Iris pigment epithelial cell (primary cell): Measurements from ENCODE around the gene RALGAPA2.
A peak's percentile ranks its signal among the peaks of the same experiment; 100 is the strongest.

Source experiments
- DNase-seq: peaks from one replicate; pipeline ENCODE4 v3.0.0-alpha.2; 2011; ENCODE audit warnings: low read depth

RALGAPA2 gene

GRCh38 chr20:20497242-20497978 is 215.0 kb downstream of the RALGAPA2 start:
- DNase-seq = no peak

- no peak for DNase-seq
Observed at GRCh38 chr20:20495729-20496503, 216.5 kb downstream of the RALGAPA2 start.

GRCh38 chr20:20493701-20494100 is 218.7 kb downstream of the RALGAPA2 start:
- DNase-seq = no peak

DNA sequence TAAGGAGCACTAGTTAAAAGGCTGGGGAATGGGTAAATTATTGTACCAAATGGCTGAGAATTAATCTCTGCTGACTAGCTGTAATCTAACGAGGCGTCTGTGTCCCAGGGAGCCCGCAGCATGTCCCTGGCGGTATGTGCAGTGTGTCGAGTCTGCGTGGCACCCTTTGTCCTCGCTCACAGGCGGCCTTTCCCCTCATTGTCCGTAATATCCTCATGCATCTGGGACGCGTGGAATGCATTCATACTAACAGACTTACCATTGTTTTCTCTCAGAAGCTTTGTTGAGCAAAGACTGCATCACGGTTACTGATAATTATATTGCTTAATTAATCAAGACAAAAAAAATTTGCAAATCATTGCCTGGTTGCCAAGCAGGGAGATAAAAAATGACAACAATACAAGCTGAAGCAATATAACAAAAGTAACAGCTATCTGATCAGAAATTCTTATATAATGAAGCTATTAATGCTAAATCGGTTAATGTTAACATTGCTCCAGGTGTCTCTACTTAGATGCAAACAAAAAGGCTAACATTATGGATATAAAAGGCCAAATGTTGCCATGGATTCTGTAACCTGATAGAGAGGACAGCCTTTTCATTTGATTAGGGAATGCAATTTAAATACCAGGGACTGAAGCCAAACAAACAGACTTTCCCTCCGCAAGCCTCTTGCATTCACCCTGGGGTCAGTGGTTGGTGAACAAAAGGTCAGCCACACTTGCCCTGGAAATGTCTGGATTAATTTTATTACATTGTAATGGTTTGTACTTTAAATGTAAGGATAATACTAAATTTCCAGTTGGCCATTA is 219.7 kb downstream of the RALGAPA2 start:
- DNase-seq = no peak

DNA sequence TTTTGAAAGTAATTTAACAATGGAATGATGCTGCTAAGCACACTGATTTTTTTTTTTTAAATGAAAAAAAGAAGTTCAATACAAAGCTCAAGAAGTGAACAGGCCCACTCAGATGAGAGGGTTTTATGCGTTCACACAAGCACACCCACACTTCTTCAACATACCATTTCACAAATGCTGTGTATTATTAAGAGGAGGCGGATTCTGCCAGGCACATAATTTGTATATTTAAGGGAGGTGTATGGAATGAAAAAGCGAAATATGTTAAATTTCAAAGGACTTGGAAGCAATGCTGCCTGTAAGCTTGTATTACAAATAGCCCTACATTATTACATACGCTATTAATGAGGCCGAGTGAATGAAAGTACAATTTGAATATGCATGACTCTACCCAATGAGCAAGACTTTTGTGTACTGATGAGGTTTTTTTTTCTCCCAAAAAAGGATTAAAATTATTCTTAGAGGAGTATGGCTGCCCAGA is 220.6 kb downstream of the RALGAPA2 start:
- no peak for DNase-seq

DNA sequence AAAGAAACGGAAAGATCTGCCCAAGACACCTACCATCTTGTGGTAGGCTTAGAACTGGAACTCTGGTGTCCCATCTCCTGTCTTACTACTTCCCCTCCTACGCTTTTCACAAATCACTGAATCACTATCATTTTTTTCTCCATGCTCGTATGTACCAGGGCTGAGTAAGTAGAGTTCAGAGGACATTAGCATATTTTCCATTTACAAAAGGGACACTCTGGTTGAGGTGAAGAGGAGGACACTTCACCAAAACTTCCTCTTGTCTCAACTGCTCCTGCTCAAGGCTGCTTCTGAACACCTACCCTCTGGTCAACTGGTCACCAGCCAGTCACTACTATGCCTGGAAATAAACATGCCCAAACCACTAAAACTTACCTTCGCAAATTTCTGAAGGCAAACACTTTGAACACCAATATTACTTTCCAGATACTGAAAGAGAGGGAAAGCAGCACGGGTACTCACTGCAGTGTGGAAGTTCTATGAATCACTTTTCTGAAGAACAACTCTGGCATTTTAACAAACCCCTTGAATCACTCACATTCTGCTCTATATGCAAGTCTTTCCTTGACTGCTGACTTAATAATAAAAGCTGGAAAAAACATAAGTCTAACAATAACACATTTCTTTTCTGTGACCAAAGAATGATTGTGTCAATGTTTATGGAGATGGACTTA is 221.2 kb downstream of the RALGAPA2 start:
- peak; percentile 71 for DNase-seq

GRCh38 chr20:20490673-20491072 is 221.8 kb downstream of the RALGAPA2 start:
- DNase-seq = no peak

GRCh38 chr20:20489648-20490341 is 222.6 kb downstream of the RALGAPA2 start:
- DNase-seq = peak; percentile 36

DNA sequence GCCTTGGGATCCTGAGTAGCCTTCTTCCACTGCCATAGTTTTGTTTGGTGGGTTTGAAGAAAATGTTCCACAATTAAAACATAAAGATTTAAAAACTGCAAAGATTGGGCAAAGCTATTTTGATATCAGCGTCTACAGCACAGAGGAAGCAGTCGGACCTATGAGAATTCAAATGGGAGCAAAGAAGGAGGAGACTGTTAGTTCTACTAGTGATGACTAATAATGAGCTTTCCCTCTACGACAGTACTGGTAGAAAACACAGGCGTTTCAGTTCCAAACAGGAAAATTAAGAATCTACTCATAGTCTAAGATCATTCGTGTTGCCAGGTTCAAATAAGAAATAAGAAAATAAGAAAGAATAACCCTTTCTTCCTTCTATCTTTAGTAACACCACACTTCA is 223.4 kb downstream of the RALGAPA2 start:
- peak; percentile 23 for DNase-seq

- no peak for DNase-seq
Observed at GRCh38 chr20:20488388-20488787, 224.1 kb downstream of the RALGAPA2 start.

DNA sequence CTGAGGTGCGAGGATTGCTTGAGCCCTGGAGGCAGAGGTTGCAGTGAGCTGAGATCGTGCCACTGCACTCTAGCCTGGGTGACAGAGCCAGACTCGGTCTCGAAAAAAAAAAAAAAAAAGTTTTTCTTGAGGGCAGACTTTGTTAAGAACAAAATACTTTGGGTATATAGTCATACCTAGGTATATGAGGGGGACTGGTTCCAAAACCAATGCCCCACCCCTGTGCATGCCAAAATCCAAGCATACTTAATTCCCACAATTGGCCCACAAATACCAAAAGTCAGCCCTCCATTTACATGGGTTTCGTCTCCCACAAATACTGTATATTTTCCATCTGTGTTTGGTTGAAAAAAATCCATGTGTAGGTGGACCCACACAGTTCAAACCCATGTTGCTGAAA is 224.6 kb downstream of the RALGAPA2 start:
- peak; percentile 3 for DNase-seq

DNA sequence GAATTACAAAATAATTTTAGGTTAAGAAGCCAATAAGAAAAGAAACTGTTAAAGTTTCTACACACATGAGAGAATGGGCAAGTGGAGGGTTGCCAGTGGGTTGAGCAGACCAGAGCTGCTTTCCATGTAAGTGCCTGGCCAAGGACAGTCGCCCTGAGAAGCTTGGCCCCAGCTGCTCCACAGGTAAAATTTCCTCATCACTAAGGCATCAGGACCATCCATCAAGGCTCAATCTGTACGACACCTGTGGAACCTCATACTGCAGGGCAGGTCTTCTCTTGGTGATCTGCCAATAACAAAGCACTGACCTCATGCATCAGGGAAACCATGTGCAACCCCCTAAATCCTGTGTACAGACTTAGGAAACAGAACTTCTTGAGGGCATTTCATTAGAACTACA is 229.1 kb downstream of the RALGAPA2 start:
- DNase-seq = no peak

- DNase-seq = no peak
Observed at GRCh38 chr20:20482453-20482852, 230.0 kb downstream of the RALGAPA2 start.

DNA sequence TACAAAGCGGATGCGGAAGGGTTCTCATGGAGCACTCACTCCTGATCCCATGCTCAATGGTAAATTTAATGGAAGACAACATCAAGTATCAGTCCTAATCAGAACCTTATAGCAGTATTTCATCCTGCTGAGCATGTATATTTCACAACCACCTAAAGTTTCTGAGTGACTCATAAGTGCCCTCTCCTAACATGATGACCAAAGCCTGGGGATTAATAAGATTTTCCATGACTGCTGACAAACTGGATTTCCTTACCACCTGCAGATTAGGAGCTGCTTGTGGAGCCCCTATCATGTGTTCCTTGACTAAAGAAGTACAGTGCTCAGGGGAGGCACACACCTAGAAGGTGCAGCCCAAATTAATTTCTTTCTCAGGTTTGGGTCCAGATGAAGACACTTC is 231.8 kb downstream of the RALGAPA2 start:
- DNase-seq = peak; percentile 94

DNA sequence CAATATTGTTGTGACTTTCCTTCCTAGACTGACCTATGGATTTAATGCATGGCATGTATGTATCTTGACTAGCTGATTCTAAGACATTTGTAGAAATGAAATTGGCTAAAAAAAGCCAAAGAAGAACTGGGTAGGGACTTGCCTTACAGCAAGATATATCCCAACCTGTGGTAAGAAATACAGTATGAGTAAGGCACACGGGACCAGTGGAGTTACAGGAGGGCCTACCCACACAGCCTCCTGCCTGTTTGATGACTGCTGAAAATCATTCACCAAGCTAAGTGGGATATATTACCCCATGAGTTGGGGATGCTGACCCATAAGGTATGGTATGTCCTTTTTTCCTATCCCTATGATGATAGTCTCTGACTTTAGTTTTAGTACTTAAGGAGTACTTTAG is 232.3 kb downstream of the RALGAPA2 start:
- peak; percentile 7 for DNase-seq

DNA sequence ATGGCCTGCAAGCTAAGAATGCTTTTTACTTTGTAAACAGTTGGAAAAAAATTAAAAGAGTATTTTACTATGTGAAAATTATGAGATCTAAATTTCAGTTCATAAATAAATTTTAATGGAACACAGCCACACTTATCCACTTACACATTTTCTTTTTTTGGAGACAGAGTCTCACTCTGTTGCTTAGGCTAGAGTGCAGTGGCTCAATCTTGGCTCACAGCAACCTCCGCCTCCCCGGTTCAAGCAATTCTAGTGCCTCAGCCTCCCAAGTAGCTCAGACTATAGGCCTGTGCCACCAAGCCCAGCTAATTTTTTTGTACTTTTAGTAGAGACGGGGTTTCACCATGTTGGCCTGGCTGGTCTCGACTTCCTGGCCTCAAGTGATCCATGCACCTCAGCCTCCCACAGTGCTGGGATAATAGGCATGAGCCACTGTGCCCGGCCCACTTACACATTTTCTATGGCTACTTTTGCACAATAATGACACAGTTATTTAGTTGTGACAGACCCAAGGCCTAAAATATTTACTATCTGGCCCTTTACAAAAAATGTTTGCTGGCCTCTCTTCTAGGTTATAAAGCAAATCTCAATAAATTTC is 234.9 kb downstream of the RALGAPA2 start:
- DNase-seq = no peak

- DNase-seq = no peak
Observed at GRCh38 chr20:20476504-20476903, 235.9 kb downstream of the RALGAPA2 start.

DNA sequence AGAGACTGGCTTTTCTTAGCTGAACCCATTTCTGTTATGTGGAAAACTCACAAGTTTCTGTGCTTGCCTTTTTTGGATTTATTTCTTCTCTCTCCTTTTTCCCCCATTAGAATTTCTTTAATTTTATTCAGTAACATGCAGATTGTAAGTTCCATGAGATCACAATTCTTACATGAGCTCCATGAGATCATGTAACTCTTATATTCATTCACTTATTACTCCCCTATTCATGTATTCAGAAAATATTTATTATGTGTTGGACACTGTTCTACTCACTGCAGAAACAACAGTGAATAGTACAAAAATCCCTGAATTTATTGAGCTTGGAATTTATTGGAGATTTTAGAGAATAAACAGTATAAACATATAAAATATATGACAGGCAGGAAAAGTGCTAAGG is 238.8 kb downstream of the RALGAPA2 start:
- DNase-seq = no peak

- DNase-seq = no peak
Observed at GRCh38 chr20:20472684-20473274, 239.7 kb downstream of the RALGAPA2 start.

- DNase-seq = peak; percentile 76
Observed at GRCh38 chr20:20466341-20466879, 246.0 kb downstream of the RALGAPA2 start.
